GM21576 (cell line): ENCODE measurements around the gene OR52I2.

Source experiments
- ATAC-seq: cut with Tn5 transposase; IDR thresholded peaks from one replicate; pipeline ENCODE4 v1.9.1; 2021; ENCODE audit warnings: mild to moderate bottlenecking, moderate library complexity; ENCODE audit not compliant: unreplicated experiment

OR52I2 gene

DNA sequence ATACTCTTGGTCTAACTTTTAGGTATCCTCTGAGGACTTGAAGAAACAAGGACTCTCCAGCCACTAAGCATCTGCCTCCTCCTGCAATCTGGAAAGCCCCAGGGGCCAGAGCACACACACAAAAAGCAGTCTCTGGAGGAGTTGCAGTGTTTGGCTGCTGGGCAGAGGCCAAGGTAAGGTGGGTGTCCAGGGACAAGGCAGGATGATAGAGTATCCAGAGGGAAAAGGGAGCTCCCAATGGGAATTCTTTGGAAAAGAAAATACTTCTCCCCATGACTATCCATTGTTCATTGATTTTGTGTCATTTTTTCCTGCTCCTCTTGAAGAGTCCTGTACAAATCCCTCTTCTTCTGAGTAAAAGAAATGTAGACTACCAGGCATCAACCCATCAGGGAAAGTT lies at the start of gene OR52I2:
Gene OR52I2, plus strand, starts transcription at position 301 of the 400 bp plus-strand sequence.
- ATAC-seq = no peak

DNA sequence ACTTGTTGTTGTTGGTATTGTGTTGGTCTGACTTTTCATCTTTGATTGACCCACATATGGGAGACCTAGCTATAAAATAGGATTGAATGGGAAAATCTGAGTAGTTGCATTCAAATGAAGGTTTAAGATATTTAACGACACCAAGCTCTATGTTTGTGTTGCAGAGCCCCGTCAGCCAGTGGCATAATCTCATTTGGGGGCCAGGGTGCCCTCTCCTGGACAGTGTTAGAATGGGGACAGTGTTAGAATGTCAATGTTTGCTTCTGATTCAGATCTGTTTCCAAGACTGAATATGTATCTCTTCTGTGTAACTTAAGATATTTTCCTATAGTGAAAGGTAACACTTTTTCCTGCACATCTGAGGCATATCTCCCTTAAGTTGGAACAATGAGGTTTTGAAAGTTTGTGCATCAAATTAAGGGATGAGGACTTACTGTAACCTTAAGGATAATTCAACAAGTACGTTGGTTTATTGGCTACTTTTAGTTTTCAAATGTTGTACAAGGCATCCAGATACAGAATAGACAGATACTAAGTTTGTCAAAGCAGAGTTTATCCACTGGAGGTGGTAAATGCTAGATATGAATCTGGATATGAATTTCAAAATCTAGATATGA lies 41.8 kb upstream of the OR52I2 start:
- ATAC-seq = peak; percentile 79

DNA sequence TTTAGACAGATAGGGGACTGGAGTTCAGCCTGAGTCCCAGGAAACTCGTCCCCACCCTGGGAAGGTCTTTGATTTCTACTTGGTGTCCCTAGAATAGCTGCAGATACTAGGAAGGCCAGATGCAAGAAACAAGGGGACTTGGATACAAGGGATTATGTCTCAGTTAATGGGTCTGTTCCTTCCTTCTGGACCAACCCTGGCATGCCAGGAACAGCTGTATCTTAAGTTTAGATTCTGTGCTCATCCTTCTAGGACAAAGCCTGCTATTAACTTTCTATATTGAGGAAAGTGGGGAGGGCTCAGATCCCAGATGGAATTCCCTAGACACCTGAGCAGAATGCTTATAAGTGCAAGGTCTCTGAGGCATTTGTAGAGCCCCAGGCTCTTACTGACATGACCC lies 40.5 kb upstream of the OR52I2 start:
- ATAC-seq = no peak

DNA sequence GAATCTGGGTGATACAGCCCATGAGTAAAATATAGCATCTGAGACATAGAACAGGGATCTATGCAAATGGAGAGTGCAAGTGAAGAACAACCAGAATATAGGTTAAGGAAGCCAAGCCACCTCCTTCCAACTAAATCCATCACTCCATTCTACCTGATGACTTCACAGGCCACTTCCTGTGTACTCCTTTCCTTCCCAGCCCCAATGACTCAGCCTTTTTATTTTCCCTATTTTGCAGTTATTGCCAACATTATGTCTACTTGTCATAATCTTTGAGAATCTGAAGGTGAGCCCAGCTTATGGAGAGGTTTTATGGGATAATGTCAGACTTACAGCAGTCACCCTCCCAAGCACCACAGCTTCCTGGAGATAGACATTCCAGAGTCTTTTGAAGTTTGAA lies 38.0 kb upstream of the OR52I2 start:
- no peak for ATAC-seq

DNA sequence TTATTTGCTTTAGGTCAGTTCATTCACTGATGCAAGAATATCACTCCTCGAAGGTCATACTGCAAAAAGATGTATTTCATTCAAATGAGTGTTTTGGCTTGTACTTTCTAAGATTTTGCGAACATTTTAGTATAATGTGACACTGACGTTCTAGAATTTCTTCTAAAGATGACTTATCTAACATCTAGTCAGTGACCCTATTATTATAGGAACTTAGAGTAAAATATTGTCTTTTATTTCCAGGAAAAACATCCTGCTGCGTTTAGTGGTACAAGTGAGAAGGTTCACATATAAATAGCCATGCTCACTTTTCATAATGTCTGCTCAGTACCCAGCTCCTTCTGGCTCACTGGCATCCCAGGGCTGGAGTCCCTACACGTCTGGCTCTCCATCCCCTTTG lies 36.7 kb upstream of the OR52I2 start, which contains the start of gene OR52M1:
Gene OR52M1, plus strand, starts transcription at position 301 of the 400 bp plus-strand sequence. Its CDS starts 0 bp downstream, at position 301.
- no peak for ATAC-seq

DNA sequence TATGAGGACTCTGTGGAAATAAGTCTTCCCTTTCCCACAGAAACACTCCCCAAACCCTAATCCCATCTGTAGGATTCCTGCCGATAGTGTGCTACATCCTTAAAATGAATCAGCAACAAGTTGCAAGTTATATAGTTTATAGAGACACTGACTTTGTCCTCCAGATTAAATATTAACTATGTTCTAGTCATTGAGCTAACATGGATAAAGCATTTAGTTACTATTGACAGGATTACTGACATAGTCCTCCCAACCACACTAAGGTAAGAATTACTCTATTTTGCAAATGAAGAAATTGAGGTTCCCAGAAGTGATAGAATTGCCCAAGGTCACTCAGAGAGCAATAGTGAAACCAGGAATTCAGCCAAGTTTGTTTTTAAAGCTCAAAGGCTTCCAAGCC lies 34.7 kb upstream of the OR52I2 start:
- no peak for ATAC-seq

DNA sequence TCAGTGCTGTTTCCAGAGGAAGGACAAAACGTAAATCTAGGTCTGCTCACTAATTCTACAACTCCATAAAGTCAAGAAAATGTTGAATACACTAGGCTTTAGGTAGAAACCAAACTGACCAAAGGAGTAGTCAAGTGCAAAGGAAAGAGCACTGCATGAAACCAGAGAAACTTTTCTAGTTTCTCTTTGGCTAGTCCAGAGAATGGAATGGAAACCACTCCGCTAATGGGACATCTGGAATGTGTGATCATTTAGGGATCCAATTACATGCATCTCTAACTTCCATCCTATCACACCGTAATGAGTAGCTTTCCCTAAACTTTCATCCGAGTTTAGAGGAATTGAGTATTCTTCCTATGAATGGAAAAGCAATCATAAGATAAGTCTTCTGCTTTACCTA lies 34.1 kb upstream of the OR52I2 start:
- no peak for ATAC-seq

DNA sequence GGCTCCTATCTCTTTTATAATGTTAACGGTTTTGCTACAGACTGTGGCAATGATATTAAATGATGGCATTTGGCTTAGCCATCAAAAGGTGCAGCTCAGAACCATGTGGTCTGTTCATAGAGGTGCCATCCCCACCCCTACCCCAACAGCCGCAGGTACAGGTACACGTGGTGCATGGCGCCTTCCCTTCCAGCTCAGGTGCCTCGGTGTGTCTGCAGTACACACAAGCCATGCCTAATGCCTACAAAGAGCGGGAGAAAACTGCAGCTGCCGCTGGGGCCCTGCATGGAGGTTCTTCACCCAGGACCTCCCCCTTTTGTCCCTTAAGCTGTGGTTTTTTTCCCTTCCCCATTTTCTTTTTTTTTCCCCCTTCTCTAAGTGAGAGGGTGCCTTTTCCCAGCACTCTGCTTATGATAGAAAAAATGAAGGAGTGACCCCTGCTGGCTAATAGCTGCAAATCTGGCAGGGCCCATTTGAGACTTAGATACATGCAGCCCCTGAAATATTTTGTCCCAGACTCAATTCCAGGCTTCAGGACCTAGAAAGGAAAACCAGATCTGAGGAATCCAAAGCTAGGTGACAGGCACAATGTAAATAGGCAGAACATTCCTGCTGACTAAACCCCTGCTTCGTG lies 30.1 kb upstream of the OR52I2 start:
- no peak for ATAC-seq

DNA sequence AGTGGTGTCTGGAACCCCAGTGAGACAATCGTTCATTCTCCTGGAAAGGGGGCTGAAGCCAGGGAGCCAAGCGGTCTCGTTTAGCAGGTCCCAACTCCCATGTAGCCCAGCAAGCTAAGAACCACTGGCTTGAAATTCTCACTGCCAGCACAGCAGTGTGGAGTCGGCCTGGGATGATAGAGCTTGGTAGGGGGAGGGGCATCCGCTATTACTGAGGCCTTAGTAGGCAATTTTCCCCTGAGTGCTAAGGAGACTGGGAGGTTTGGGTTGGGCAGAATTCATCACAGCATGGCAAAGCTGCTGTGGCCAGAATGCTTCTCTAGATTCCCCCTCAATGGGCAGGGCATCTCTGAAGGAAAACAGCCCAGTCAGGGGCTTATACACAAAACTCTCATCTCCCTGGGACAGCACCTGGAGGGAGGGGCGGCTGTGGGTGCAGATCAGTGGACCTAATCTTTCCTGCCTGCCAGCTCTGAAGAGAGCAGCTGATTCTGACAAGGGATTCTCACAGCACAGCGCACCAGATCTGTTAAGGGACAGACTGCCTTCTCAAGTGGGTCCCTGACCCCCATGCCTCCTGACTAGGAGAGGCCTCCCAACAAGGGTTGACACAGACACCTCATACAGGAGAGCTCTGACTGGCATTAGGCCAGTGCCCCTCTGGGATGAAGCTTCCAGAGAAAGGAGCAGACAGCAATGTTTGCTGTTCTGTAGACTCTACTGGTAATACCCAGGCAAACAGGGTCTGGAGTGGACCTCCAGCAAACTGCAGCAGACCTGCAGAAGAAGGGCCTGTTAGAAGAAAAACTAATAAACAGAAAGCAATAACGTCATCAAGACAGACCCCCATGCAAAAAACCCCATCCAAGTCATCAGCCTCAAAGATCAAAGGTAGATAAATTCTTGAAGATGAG lies 21.8 kb upstream of the OR52I2 start:
- no peak for ATAC-seq

DNA sequence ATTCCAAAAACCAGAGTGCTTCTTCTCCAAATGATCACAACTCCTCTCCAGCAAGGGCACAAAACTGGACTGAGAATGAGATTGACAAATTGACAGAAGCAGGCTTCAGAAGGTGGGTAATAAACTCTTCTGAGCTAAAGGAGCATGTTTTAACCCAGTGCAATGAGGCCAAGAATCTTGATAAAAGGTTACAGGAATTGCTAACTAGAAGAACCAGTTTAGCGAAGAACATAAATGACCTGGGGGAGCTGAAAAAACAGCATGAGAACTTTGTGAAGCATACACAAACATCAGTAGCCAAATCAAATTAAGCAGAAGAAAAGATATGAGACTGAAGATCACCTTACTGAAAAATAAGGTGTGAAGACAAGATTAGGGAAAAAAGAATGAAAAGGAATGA lies 21.1 kb upstream of the OR52I2 start:
- ATAC-seq = no peak

DNA sequence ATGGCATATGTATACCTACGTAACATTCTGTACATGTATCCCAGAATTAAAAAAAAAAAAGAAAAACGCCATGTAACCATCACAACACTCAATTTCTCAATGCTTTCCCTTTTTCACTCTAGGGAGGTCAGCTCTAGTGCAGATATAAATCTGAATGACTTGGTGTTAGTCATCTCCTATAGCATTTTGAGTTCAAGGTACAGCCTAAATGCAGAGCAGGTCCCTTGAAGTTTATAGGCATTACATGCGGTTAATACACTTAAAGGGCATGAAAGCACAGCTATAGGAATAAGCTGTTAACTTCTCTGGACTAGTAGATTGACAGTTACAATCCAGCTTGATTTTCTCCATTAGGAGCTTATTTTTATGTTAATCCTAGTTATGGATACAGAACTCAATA lies 16.2 kb upstream of the OR52I2 start:
- no peak for ATAC-seq

DNA sequence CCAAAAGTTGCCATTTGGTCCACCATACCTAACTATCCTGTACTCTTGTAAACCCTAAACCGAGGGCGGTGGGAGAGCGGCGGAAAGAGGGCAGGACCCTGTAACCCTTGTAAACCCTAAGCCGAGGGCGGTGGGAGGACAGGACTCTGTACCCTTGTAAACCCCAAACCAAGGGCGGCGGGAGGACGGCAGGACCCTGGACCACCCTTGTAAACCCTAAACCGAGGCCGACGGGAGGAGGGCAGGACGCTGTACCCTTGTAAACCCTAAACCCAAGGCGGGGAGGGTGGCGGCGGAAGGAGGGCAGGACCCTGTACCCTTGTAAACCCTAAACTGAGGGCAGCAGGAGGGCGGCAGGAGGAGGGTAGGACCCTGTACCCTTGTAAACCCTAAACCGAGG lies 12.5 kb upstream of the OR52I2 start:
- ATAC-seq = no peak

DNA sequence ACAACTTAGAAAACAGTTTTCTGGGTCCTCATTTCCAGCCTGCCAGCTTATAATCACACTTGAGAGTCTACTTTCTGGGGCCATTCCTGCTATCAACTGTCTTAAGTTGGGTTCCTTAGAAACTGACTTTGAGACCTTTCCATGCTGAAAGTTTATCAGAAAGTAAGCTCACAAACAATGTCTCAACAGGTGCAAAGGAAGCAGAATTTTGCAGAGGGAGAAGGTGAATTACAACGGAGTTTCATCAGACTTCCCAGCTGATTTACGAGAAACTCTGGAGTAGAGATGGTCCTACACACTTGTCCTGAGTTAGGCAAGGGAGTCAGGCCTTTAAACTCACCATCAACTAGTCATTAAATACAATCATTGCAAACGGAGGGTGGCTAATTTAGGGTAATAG lies 4.7 kb upstream of the OR52I2 start:
- ATAC-seq = no peak

DNA sequence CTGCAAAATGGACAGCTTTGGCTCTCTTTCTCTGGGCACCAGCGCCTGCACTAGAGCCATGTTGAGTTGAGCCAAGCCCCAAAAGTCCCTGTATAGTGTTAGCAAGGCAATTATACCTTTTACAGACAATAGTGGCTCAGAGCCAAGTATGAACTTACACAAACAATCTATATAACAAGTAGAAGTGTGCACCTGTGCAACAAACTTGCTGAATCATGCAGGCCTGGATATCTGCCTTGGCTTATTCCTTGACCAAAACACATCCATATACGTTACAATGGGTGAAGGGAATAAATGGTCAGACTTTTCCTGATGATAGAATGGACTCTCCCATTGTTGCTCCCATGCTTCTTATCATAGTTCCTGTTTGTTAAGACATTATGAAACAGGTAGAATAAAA lies 3.8 kb upstream of the OR52I2 start:
- no peak for ATAC-seq

DNA sequence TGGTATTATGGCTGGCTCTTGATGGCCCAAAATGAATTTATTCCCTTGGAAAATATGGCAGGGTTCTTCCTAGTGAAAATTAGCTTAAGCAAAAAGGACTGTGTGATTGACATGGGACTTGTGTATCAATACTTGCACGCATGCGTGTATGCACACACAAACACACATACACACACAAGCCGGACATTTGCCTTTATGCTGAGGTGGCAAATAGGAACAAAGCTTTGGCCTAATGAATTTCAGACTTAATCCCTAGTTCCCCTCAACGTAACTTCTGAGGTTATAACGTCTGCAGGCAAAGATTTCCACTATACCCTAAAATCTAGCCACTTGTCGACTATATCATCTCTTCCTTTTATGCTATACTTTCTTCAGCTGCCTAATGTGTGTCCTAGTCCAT lies 2.9 kb upstream of the OR52I2 start:
- ATAC-seq = no peak

DNA sequence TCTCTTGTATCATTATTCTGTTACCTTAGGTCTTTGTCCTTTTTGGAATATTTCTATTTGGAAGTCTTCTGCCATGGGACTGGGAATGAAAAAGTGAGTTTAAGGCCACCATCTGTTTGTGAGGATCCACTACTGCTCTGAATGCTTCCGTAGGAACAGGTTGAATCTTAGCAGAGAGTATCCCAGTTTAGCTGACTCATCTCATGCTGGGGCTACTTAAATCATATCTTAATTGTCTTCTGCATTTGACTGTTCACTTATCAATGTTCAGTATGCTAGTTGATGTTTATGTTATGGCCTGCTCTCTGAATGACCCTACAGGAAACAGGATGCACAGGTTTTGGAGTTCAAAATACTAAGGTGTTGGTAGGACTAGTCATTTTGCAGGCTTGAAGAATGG lies 1.4 kb upstream of the OR52I2 start:
- ATAC-seq = no peak

DNA sequence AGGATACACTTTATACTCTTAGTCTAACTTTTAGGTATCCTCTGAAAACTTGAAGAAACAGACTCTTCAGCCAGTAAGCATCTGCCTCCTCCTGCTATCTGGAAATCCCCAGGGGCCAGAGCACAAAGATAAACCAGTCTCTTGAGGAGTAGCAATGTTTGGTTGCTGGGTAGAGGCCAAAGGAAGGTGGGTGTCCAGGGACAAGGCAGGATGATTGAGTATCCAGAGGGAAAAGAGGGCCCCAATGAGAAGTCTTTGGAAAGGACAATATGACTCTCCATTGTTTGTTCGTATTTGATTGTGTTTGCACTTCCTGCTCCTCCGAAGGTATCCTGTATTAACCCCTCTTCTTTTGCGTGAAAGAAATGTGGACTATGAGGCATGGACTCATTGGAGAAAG lies 7.5 kb downstream of the OR52I2 start:
- no peak for ATAC-seq

DNA sequence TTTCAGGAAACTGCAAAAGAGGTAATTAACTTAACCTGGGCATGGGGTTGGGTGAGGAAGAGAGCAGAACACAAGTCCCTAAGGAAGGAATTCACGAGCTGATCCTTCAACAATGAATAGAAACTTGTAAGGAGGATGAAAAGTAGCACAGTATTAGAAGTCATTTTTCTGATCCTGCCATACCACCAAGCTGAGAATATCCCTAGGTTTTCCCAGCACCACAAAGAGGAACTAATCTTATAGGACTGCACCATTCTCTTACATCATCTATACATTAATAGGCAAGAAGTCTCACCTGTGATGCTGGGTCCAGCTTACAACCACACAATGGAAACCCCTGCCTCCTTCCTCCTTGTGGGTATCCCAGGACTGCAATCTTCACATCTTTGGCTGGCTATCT lies 12.2 kb downstream of the OR52I2 start, which contains the start of gene OR52I1:
Gene OR52I1, plus strand, starts transcription at position 301 of the 400 bp plus-strand sequence. Its CDS starts 0 bp downstream, at position 301.
- ATAC-seq = no peak

DNA sequence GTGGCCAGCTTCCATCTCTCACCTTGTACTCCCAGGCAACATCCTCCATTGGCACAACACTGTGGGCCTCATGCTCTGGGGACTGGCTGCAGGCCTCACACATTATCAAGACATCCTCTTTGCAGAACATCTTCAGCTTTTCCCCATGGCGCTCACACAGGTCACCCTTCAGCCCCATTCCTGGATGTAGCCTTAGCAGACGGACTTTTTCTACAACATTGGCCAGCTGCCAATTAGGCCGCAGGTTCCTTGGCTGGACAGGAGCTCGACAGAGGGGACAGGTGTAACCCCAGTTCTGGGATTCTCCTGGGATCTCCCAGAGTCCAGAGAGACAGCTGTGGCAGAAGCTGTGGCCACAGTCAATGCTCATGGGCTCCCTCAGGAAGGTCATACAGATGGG lies 23.5 kb downstream of the OR52I2 start:
- no peak for ATAC-seq

DNA sequence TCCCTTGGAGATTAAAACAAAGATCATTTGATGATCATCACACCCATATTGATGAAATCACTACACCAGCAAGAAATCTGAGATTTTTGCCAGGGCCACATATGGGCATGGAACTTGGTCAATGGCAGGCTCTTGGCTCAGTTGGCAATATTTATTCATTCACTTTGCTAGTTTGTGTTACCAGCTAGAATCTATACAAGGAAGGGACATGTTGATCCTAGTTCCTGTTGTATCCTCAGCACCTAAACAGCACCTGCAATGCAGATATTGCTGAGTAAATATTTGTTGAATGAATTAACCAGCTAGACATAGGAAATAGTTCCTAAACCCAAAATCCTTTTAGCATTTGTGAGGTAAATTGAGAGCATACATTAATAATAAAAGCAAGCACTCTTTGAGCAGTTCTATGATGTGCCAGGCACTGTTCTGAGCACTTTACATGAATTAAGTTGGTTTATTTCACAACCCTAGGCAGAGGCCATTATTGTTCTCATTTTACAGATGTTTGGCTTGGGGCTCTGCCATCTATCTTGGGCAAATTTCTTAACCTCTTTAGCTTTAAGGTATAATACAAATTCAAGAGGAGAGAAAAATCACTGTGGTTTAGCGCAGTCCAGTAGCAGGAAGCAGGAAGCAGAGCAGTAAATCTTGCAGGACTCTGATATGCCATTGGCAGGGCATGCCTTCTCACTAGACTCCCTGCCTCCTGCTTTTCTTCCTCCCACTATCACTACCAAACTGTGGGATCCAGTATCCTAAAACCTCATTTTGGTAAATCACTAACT lies 24.9 kb downstream of the OR52I2 start:
- ATAC-seq = no peak

DNA sequence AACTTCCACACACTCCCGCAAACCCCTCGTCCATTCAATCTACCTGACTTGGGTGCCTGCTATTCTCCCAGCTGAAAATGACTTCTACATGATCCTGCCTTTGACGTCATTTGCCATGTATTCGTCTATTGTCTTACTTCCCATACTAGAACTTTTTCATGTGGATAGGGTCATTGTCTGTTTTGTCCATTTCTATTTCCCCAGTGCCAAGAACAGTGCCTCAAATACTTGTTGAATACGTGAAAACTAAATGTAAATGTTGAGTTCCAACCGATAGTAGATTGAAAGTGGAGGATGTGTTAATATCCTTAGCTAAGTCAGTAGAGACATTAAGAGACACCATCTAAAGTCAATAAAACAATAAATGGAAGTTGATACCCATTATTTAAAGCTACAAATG lies 25.6 kb downstream of the OR52I2 start:
- ATAC-seq = no peak
